OCI-LY7 (cell line): Measurements from ENCODE around the gene LRRN2. TPM values are rescaled to one million over a fixed set of nuclear protein-coding genes. Genes with fewer than 3 reads are reported as not detected.

Source experiments
- BruUV-seq: library from RNA; stranded (reverse); fragments of 400-500 nt; replicated peaks from 2 replicates; lab custom pipeline; 2021; lab: Mats Ljungman, UMichigan
- CTCF ChIA-PET: fragments of 300-600 bp; sonication (Branson Sonifier 250); formaldehyde crosslinking; loops from one replicate; lab custom pipeline; 2022; ENCODE audit warnings: antibody characterized with exemption; ENCODE audit not compliant: unreplicated experiment; lab: Charles Lee
- POLR2A ChIA-PET: fragments of 300-600 bp; sonication (Branson Sonifier 250); formaldehyde crosslinking; loops from one replicate; lab custom pipeline; 2022; ENCODE audit warnings: antibody characterized with exemption; lab: Charles Lee
- DNase-seq: peaks from one replicate; pipeline ENCODE4 v3.0.0-alpha.2; 2015; ENCODE audit warnings: low spot score
- H2AFZ ChIP-seq: fragments of 200-600 bp; sonication (generic), shearing (Covaris generic); 2 replicates; pipeline ENCODE4 v1.6.1; 2014; ENCODE audit warnings: mild to moderate bottlenecking, antibody characterized with exemption, low read length, moderate library complexity
- H3K27ac ChIP-seq: fragments of 200-600 bp; sonication (generic); 2 replicates; pipeline ENCODE4 v1.5.1; 2014; ENCODE audit warnings: mixed run types, low read depth, mild to moderate bottlenecking, moderate library complexity, low read length, inconsistent platforms; ENCODE audit not compliant: poor library complexity, severe bottlenecking
- H3K36me3 ChIP-seq: fragments of 200-600 bp; sonication (generic); 2 replicates; pipeline ENCODE4 v1.6.1; 2014; ENCODE audit warnings: mild to moderate bottlenecking, antibody characterized with exemption, low read length, moderate library complexity, mixed read lengths; ENCODE audit not compliant: insufficient read depth
- H3K4me1 ChIP-seq: fragments of 200-600 bp; sonication (generic); 2 replicates; pipeline ENCODE4 v1.5.1; 2014; ENCODE audit warnings: mild to moderate bottlenecking, low read length; ENCODE audit not compliant: insufficient read depth, poor library complexity, severe bottlenecking
- H3K4me2 ChIP-seq: fragments of 200-600 bp; sonication (generic); 2 replicates; pipeline ENCODE4 v1.6.1; 2014; ENCODE audit warnings: mild to moderate bottlenecking, low read length
- H3K4me3 ChIP-seq: fragments of 200-600 bp; sonication (generic); 2 replicates; pipeline ENCODE4 v1.5.1; 2014; ENCODE audit warnings: mild to moderate bottlenecking, low read depth, low read length; ENCODE audit not compliant: poor library complexity, severe bottlenecking
- H3K79me2 ChIP-seq: fragments of 200-600 bp; sonication (generic); 2 replicates; pipeline ENCODE4 v1.6.1; 2016; ENCODE audit warnings: low read depth, mild to moderate bottlenecking, low read length, moderate library complexity, mixed read lengths; ENCODE audit not compliant: insufficient read depth
- H3K9me2 ChIP-seq: fragments of 200-600 bp; sonication (generic); 2 replicates; pipeline ENCODE4 v1.6.1; 2016; ENCODE audit warnings: mild to moderate bottlenecking, low read length, mixed read lengths; ENCODE audit not compliant: insufficient read depth
- H3K9me3 ChIP-seq: fragments of 200-600 bp; sonication (generic); 2 replicates; pipeline ENCODE4 v1.6.1; 2014; ENCODE audit warnings: mild to moderate bottlenecking, mixed run types, low read length, mixed read lengths
- H4K20me1 ChIP-seq: fragments of 200-600 bp; sonication (generic); 2 replicates; pipeline ENCODE4 v1.6.1; 2014; ENCODE audit warnings: mild to moderate bottlenecking, antibody characterized with exemption, low read length, moderate library complexity, mixed read lengths; ENCODE audit not compliant: insufficient read depth
- CTCF ChIP-seq: fragments of 200-600 bp; sonication (generic); conservative IDR thresholded peaks from 2 replicates; pipeline ENCODE4 v1.5.1; 2014; ENCODE audit warnings: mild to moderate bottlenecking, antibody characterized with exemption, low read length, moderate library complexity, mixed read lengths
- EZH2phosphoT487 ChIP-seq: fragments of 200-600 bp; sonication (generic); IDR thresholded peaks from 2 replicates; pipeline ENCODE4 v1.6.1; 2018; ENCODE audit warnings: low read depth, borderline replicate concordance, mild to moderate bottlenecking, mixed run types, antibody characterized with exemption, low read length, moderate library complexity, mixed read lengths
- intact Hi-C: fragments of 100-400 bp; cut with micrococcal nuclease; formaldehyde crosslinking; loops from one replicate; pipeline ENCODE4 v1.10.0; 2022; ENCODE audit not compliant: unreplicated experiment
- total RNA-seq, 2 experiments: library from RNA; depleted of rRNA in 1 of 2; stranded (reverse); fragments of >200 nt in 1 of 2; shearing (Covaris generic) in 1 of 2; gene quantifications; 2 replicates each; pipeline ENCODE4 v1.2.3, GENCODE V29; 2014 to 2022

The LRRN2 gene
- total RNA-seq, 2 experiments from 2014 or later, result not detected

- no peak overlapping the region for H2AFZ ChIP-seq
- H4K20me1 ChIP-seq, result no peaks in the 10 kb centered on the region
- intact Hi-C loops, result no loop called here
- no peaks in the 10 kb centered on the region for H3K4me1 ChIP-seq
- H3K36me3 ChIP-seq, result no peaks in the 10 kb centered on the region
- no peak overlapping the region for H3K4me3 ChIP-seq
- H3K9me3 ChIP-seq, result no peaks in the 10 kb centered on the region
- no peaks in the 10 kb centered on the region for H3K79me2 ChIP-seq
- TF ChIP-seq EZH2phosphoT487 (no peak), CTCF (no peak)
- H3K9me2 ChIP-seq, result no peaks in the 10 kb centered on the region
- H3K4me2 ChIP-seq, result no peak overlapping the region
- POLR2A ChIA-PET, result no interaction called here
- no TSS peak for BruUV-seq
- no peak for DNase-seq
- no peak overlapping the region for H3K27ac ChIP-seq
- CTCF ChIA-PET, result interaction anchor here (0.7 kb wide), 1 partner anchor 110 kb away, joined by 3 read pairs; no protein-coding TSS in a partner anchor
Measured at GRCh38 chr1:204651843-204652421, 33.6 kb downstream of the LRRN2 start.

GRCh38 chr1:204650911-204651570, 34.5 kb downstream of the LRRN2 start:
- no peaks in the 10 kb centered on the region for H3K9me3 ChIP-seq
- no peaks in the 10 kb centered on the region for H3K79me2 ChIP-seq
- CTCF ChIA-PET, result no interaction called here
- H3K36me3 ChIP-seq, result no peaks in the 10 kb centered on the region
- POLR2A ChIA-PET, result interaction anchor here (0.5 to 0.6 kb wide), 2 partner anchors 78 to 437 kb away, joined by 3 read pairs; no protein-coding TSS in a partner anchor
- no peak overlapping the region for H2AFZ ChIP-seq
- H3K27ac ChIP-seq, result no peak overlapping the region
- H3K4me1 ChIP-seq, result no peaks in the 10 kb centered on the region
- DNase-seq, result no peak
- H3K9me2 ChIP-seq, result no peaks in the 10 kb centered on the region
- no peak overlapping the region for H3K4me2 ChIP-seq
- intact Hi-C loops, result no loop called here
- H3K4me3 ChIP-seq, result no peak overlapping the region
- TF ChIP-seq CTCF, result no peak
- no peak for TF ChIP-seq EZH2phosphoT487
- no peaks in the 10 kb centered on the region for H4K20me1 ChIP-seq
- no TSS peak for BruUV-seq
